MCF 10A (cell line): ENCODE data around the gene PSAP. TPM values are rescaled to one million over a fixed set of nuclear protein-coding genes. Genes with fewer than 3 reads are reported as not detected.

Experiments used
- BruUV-seq: library from RNA; stranded (reverse); fragments of 400-500 nt; replicated peaks from 2 replicates; lab custom pipeline; 2021; lab: Mats Ljungman, UMichigan
- CTCF ChIA-PET: fragments of 300-600 bp; sonication (Branson Sonifier 250); formaldehyde crosslinking; extraction: SDS; loops from one replicate; lab custom pipeline; 2021; ENCODE audit warnings: antibody characterized with exemption, inconsistent platforms; lab: Yijun Ruan, JAX
- POLR2A ChIA-PET: fragments of 300-600, 350-650 bp; sonication (Branson Sonifier 250); formaldehyde crosslinking; extraction: SDS; loops from one replicate; lab custom pipeline; 2020; ENCODE audit warnings: antibody characterized with exemption, inconsistent platforms; lab: Yijun Ruan, JAX
- DNase-seq: peaks from one replicate; pipeline ENCODE4 v3.0.0-alpha.2; 2018; ENCODE audit not compliant: unreplicated experiment
- H3K27ac Mint-ChIP-seq: one replicate; pipeline ENCODE4 v1.8.0; 2022; ENCODE audit warnings: mild to moderate bottlenecking, low read depth, mixed read lengths; ENCODE audit not compliant: unreplicated experiment
- H3K27me3 Mint-ChIP-seq: one replicate; pipeline ENCODE4 v1.8.0; 2022; ENCODE audit warnings: mixed read lengths; ENCODE audit not compliant: insufficient read depth, unreplicated experiment
- H3K36me3 Mint-ChIP-seq: one replicate; pipeline ENCODE4 v1.8.0; 2022; ENCODE audit warnings: mild to moderate bottlenecking, moderate library complexity, mixed read lengths; ENCODE audit not compliant: insufficient read depth, unreplicated experiment
- H3K4me1 Mint-ChIP-seq: one replicate; pipeline ENCODE4 v1.8.0; 2022; ENCODE audit warnings: mixed read lengths; ENCODE audit not compliant: insufficient read depth, unreplicated experiment
- H3K4me3 Mint-ChIP-seq: one replicate; pipeline ENCODE4 v1.8.0; 2022; ENCODE audit warnings: mild to moderate bottlenecking, moderate library complexity, mixed read lengths; ENCODE audit not compliant: unreplicated experiment
- H3K9me3 Mint-ChIP-seq: one replicate; pipeline ENCODE4 v1.8.0; 2022; ENCODE audit warnings: mixed read lengths; ENCODE audit not compliant: unreplicated experiment
- CTCF ChIP-seq: fragments of 200-600 bp; IDR thresholded peaks from one replicate; pipeline ENCODE4 v1.8.0; 2022; ENCODE audit warnings: antibody characterized with exemption, mild to moderate bottlenecking; ENCODE audit not compliant: unreplicated experiment
- intact Hi-C: fragments of 100-400 bp; cut with micrococcal nuclease; formaldehyde crosslinking; loops from 2 replicates; pipeline ENCODE4 v1.14.1; 2022
- total RNA-seq: library from RNA; stranded (reverse); gene quantifications from 2 replicates; pipeline ENCODE4 v1.2.3, GENCODE V29; 2022

The PSAP gene
- total RNA-seq, 1 experiment from 2014 or later, result 506 TPM

- ChIA-PET CTCF (interaction anchor here (0.5 to 2.4 kb wide), 6 partner anchors 39 to 1076 kb away, joined by 3 to 10 read pairs (median 4); no protein-coding TSS in a partner anchor), POLR2A (interaction anchor here (0.6 to 2.3 kb wide), 7 partner anchors 17 to 1990 kb away, joined by 3 to 15 read pairs (median 4); partner anchors contain the start of gene PSAP)
- peaks cover 11% of the 10 kb centered on the region for H3K4me1 Mint-ChIP-seq
- peak; percentile 83 for DNase-seq
- H3K4me3 Mint-ChIP-seq, result peak overlapping the region; percentile 96
- TF ChIP-seq CTCF, result no peak
- intact Hi-C loops, result loop anchor here (1.0 to 2.0 kb wide), 2 partner anchors 38 to 56 kb away; partner anchors contain the start of gene PSAP
- H3K27me3 Mint-ChIP-seq, result no peaks in the 10 kb centered on the region
- no peaks in the 10 kb centered on the region for H3K36me3 Mint-ChIP-seq
- BruUV-seq, result no TSS peak
- peak overlapping the region; percentile 96 for H3K27ac Mint-ChIP-seq
- H3K9me3 Mint-ChIP-seq, result no peaks in the 10 kb centered on the region
Measured at GRCh38 chr10:71888623-71889387, 37.8 kb upstream of the PSAP start.

- Mint-ChIP-seq H3K27me3 (no peaks in the 10 kb centered on the region), H3K27ac (peak overlapping the region; percentile 96), H3K36me3 (no peaks in the 10 kb centered on the region), H3K9me3 (no peaks in the 10 kb centered on the region), H3K4me1 (peaks cover 11% of the 10 kb centered on the region), H3K4me3 (peak overlapping the region; percentile 96)
- ChIA-PET CTCF (interaction anchor here (0.7 to 0.8 kb wide), 3 partner anchors 16 to 1076 kb away, joined by 3 to 6 read pairs (median 4); no protein-coding TSS in a partner anchor), POLR2A (interaction anchor here (1.4 to 2.3 kb wide), 3 partner anchors 16 to 43 kb away, joined by 3 to 15 read pairs (median 11); partner anchors contain the start of gene PSAP)
- no peak for TF ChIP-seq CTCF
- TSS peak; percentile 93 for BruUV-seq
- DNase-seq, result no peak
- intact Hi-C loops, result loop anchor here (1.0 to 2.0 kb wide), 2 partner anchors 37 to 55 kb away; partner anchors contain the start of gene PSAP
Measured at GRCh38 chr10:71888248-71888622, 37.2 kb upstream of the PSAP start.

- intact Hi-C loops, result loop anchor here (1.0 to 2.0 kb wide), 2 partner anchors 36 to 55 kb away; partner anchors contain the start of gene PSAP
- Mint-ChIP-seq H3K4me3 (peak overlapping the region; percentile 96), H3K4me1 (peaks cover 11% of the 10 kb centered on the region), H3K27ac (peak overlapping the region; percentile 96), H3K36me3 (no peaks in the 10 kb centered on the region), H3K9me3 (no peaks in the 10 kb centered on the region), H3K27me3 (no peaks in the 10 kb centered on the region)
- POLR2A ChIA-PET, result interaction anchor here (1.4 kb wide), 1 partner anchor 42 kb away, joined by 3 read pairs; no protein-coding TSS in a partner anchor
- BruUV-seq, result no TSS peak
- CTCF ChIA-PET, result interaction anchor here (0.8 kb wide), 1 partner anchor 15 kb away, joined by 6 read pairs; no protein-coding TSS in a partner anchor
- TF ChIP-seq CTCF, result no peak
- no peak for DNase-seq
Measured at GRCh38 chr10:71887743-71888142, 36.7 kb upstream of the PSAP start.
